Pancreas (tissue), 10 donors: ENCODE results near the gene COL16A1. TPM values are rescaled to one million over a fixed set of nuclear protein-coding genes. Genes with fewer than 3 reads are reported as not detected.
A peak's percentile ranks its signal among the peaks of the same experiment; 100 is the strongest.

Experiments
- ATAC-seq, 4 donors: fragments of 200-7000 bp; cut with Tn5 transposase; one replicate each; pipeline versions ENCODE4 v1.8.0 to v1.9.1; 2020; ENCODE audit warnings: mild to moderate bottlenecking in 4 of 4, moderate library complexity in 4 of 4
- DNase-seq, 6 donors: peaks; one replicate each; pipeline ENCODE4 v3.0.0-alpha.2; 2020
- FAIRE-seq: peaks from 2 replicates; lab custom pipeline; 2012; peaks lifted over from hg19 to GRCh38; lab: Jason Lieb, UNC
- H3K27ac ChIP-seq, 4 donors: fragments of 200-600 bp; sonication (generic); 1 replicate in 3 of 4; 2 replicates in 1 of 4; pipeline versions ENCODE4 v1.5.0 to v1.8.0; 2020
- H3K27me3 ChIP-seq, 4 donors: fragments of 200-600 bp; one replicate each; pipeline ENCODE4 v1.8.0; 2021
- H3K36me3 ChIP-seq, 3 donors: fragments of 200-600 bp; sonication (generic) in 1 of 3; one replicate each; pipeline versions ENCODE4 v1.5.0 to v1.8.0; 2020 to 2021
- H3K4me1 ChIP-seq, 3 donors: fragments of 200-600 bp; one replicate each; pipeline ENCODE4 v1.8.0; 2021
- H3K4me3 ChIP-seq, 4 donors: fragments of 200-600 bp; sonication (generic) in 2 of 4; one replicate each; pipeline versions ENCODE4 v1.5.0 to v1.8.0; 2020 to 2021
- H3K9me3 ChIP-seq, 4 donors: fragments of 200-600 bp; one replicate each; pipeline ENCODE4 v1.8.0; 2021
- CTCF ChIP-seq, 4 donors: fragments of 200-600 bp; sonication (generic) in 3 of 4; IDR thresholded peaks; one replicate each; pipeline versions ENCODE4 v1.5.0 to v1.8.0; 2021; ENCODE audit warnings: antibody characterized with exemption in 4 of 4
- WGBS, 2 donors: extraction: QIAGEN DNeasy Blood & Tissue Kit; methylation state at CpG; one replicate each; pipeline ENCODE4 v1.1.7; 2013; 5-methylcytosine and 5-hydroxymethylcytosine counted together
- intact Hi-C, 3 donors: fragments of 100-400 bp; cut with DNase I; formaldehyde crosslinking; loops; one replicate each; pipeline versions ENCODE4 v1.11.1 to v1.14.2; 2022
- polyA plus RNA-seq, 2 donors: library from polyadenylated mRNA; stranded (reverse); fragments of 200-250 nt; gene quantifications; one replicate each; pipeline ENCODE4 v1.2.3, GENCODE V29; 2013
- total RNA-seq, 6 donors: library from RNA; stranded (reverse); fragmentation: NEBNext Ultra II Directional in 4 of 6; extraction: Animal tissue kit (Norgen Biotek cat#: 25700) in 4 of 6; gene quantifications; one replicate each; pipeline versions ENCODE4 v1.2.1 to v1.2.4, GENCODE V29; 2021 to 2023
- donor health status: healthy with polysubstance abuse.
- donor health status: DM: no; HTN: no; CAD: no; lungs with moderate emphysema.
- donor health status: DM: no; HTN: no; CAD: no.
- donor health status: control.
- donor health status: control.
- donor health status: Bipolar disorder and iron deficiency.
- donor health status: DM: yes; HTN: yes; CAD: no.
- donor health status: DM: no; HTN: no; CAD: no.
- donor health status: DM: no; HTN: no; CAD: no.
- donor health status: DM: yes; HTN: yes; CAD: no.

COL16A1 gene
- total and polyA plus RNA-seq, 8 donors = 3.3 to 26.7 (median 11.2) TPM

GRCh38 chr1:31617218-31617915 is 86.5 kb downstream of the COL16A1 start, which contains the start of gene HCRTR1:
TSS of gene HCRTR1 (plus strand) at chr1:31617689. CDS start at chr1:31619193, 1,504 bp downstream.
- Histone ChIP-seq H3K27ac (no peak within 1 kb of the TSS), H3K9me3 (no peaks in the 10 kb centered on the region), H3K4me1 (peaks cover 0 to 3% (median 0%) of the 10 kb centered on the region in 3 donors), H3K36me3 (no peaks in the 10 kb centered on the region), H3K27me3 (no peaks in the 10 kb centered on the region), H3K4me3 (peak within 1 kb of the TSS; percentile 13 to 64 (median 26))
- no peak for TF ChIP-seq CTCF (IDR thresholded peaks at IDR 0.05)
- FAIRE-seq = no peak
- DNase-seq = peak in 1 of 6 donors; percentile 69
- intact Hi-C loops = no loop called here
- peak in 2 of 4 donors; percentile 17 to 40 for ATAC-seq
- 16 to 29% methylated on average over 22 to 47 of the region's 48 CpGs for WGBS, 2 donors

GRCh38 chr1:31615939-31616338 is 87.9 kb downstream of the COL16A1 start:
- H3K27ac ChIP-seq = no peak overlapping the region
- ATAC-seq (no peak), FAIRE-seq (no peak), DNase-seq (no peak)
- no peak for TF ChIP-seq CTCF (IDR thresholded peaks at IDR 0.05)
- H3K36me3 ChIP-seq = no peaks in the 10 kb centered on the region
- peaks cover 0 to 3% (median 0%) of the 10 kb centered on the region in 3 donors for H3K4me1 ChIP-seq
- no peaks in the 10 kb centered on the region for H3K9me3 ChIP-seq
- H3K27me3 ChIP-seq = no peaks in the 10 kb centered on the region
- intact Hi-C loops = no loop called here
- WGBS, 2 donors = 59 to 64% methylated on average over 2 of the region's 2 CpGs
- H3K4me3 ChIP-seq = no peak overlapping the region

- intact Hi-C loops = no loop called here
- FAIRE-seq (no peak), DNase-seq (no peak), ATAC-seq (no peak)
- H3K4me3 ChIP-seq = no peak overlapping the region
- H3K4me1 ChIP-seq = peaks cover 0 to 3% (median 0%) of the 10 kb centered on the region in 3 donors
- TF ChIP-seq CTCF (IDR thresholded peaks at IDR 0.05) = no peak
- no peaks in the 10 kb centered on the region for H3K9me3 ChIP-seq
- 86 to 93% methylated on average over 6 of the region's 6 CpGs for WGBS, 2 donors
- no peak overlapping the region for H3K27ac ChIP-seq
- no peaks in the 10 kb centered on the region for H3K36me3 ChIP-seq
- H3K27me3 ChIP-seq = no peaks in the 10 kb centered on the region
These were observed 88.4 kb downstream of the COL16A1 start for GRCh38 chr1:31615414-31615813.

DNA sequence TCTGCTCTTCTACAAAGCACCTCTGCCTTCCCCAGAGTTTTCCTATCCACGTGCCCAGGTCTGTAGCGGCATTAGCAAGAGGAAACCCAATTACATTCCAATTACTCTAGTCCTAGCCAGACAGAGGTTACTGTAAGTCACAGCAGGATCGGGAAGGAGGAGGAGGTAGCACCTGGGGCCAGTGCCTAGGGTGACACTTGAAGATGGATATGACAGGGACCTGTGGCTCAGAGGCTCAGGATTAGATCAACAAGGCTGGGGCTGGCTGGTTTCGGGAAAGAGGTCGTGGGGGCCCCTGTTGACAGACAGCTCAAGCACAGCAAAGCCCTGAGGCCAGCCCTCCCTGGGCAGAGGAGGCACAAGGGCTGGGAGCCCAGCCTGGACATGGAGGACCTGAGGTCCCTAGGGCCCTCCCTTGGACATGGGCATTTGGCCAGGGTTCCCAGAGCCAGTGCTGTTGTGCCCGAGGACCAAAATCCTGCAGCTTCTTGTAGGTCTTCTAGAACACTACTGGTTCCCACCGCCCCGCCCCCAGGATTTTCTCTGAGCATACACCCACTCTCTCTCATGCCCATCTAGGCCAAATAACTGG is 89.3 kb downstream of the COL16A1 start:
- intact Hi-C loops = no loop called here
- 81 to 82% methylated on average over 8 of the region's 8 CpGs for WGBS, 2 donors
- no peak for FAIRE-seq
- H3K4me3 ChIP-seq = no peak overlapping the region
- no peaks in the 10 kb centered on the region for H3K9me3 ChIP-seq
- TF ChIP-seq CTCF (IDR thresholded peaks at IDR 0.05) = no peak
- DNase-seq = peak in 1 of 6 donors; percentile 41
- H3K4me1 ChIP-seq = peaks cover 0 to 3% (median 0%) of the 10 kb centered on the region in 3 donors
- no peaks in the 10 kb centered on the region for H3K27me3 ChIP-seq
- no peak overlapping the region for H3K27ac ChIP-seq
- no peaks in the 10 kb centered on the region for H3K36me3 ChIP-seq
- peak; percentile 20 to 44 (median 30) for ATAC-seq
